NCI-H2171 treated with DMSO at 0.1 percent for 48 hours (cell line): ENCODE results near the gene KCNG4.
"Not testable (repeated sequence)": the region's sequence is repeated elsewhere in the genome, so short reads cannot be mapped to it uniquely, and the experiment has no call there.

ENCODE experiments used
- DNase-seq: peaks from one replicate; lab custom pipeline; 2025; lab: John Stamatoyannopoulos, UW

KCNG4 gene

DNA sequence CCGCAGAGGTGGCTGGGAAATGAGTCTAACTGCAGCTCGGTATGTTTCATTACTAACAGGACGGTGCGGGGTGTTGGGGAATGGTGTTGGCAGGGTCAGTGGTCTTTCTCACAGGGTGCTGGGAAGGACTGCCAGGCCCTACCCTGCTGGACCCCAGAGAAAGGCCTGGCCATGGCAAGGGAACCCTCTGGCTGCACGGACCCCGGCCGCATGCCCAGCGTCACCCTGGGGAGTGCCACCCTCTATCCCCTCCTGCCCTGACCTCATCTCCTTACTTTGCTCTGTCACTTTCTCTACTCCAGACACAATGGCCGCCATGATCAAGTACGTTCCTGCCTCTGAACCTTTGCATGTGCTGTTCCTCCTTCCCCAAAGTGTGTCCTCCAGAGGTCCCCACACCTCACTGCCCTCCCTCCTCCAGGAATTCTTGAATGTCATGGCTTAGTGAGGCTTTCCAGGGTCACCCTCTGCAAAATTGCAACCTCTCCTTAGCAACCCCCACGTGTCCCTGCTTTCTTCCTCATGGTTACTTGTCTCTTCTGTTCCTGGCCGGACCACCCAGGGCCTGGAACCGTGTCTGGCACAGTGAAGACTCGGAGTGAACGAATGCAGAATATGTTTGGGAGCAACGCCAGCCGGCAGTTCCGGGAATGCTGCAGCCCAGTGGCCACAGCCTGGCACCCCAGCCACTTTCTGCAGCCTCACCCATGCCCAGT, 33.7 kb downstream of the KCNG4 start:
- no peak for DNase-seq

- not testable (repeated sequence) for DNase-seq
These were observed 34.7 kb downstream of the KCNG4 start for GRCh38 chr16:84205123-84205522.

DNA sequence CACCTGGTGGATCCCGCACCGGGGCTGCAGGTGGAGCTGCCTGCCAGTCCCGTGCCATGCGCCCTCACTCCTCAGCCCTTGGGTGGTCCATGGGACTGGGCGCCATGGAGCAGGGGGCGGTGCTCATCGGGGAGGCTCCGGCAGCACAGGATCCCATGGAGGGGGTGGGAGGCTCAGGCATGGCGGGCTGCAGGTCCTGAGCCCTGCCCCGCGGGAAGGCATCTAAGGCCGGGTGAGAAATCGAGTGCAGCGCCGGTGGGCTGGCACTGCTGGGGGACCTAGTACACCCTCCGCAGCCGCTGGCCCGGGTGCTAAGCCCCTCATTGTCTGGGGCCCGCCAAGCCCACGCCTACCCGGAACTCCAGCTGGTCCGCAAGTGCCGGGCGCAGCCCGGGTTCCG, 35.3 kb downstream of the KCNG4 start:
- not testable (repeated sequence) for DNase-seq

DNA sequence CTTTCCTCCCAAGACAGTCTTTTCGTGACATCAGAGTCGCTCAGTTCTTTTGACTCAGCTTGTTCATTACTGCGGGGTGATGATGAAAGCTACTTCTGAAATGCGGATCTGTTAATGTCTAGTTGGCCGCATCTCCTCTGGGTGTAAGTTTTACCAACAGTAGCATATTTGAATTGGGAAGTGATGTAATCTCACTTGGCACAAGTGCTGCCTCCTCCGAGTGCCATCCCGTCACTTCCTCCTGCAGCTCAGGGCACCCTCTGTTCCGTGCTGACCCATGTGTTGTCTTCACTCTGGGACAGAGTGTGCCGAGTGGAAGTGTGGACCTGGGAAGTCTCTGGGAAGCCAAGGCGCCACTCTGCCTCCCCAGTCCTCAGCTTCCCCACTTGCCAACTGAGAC, 40.0 kb downstream of the KCNG4 start:
- DNase-seq, result no peak

DNA sequence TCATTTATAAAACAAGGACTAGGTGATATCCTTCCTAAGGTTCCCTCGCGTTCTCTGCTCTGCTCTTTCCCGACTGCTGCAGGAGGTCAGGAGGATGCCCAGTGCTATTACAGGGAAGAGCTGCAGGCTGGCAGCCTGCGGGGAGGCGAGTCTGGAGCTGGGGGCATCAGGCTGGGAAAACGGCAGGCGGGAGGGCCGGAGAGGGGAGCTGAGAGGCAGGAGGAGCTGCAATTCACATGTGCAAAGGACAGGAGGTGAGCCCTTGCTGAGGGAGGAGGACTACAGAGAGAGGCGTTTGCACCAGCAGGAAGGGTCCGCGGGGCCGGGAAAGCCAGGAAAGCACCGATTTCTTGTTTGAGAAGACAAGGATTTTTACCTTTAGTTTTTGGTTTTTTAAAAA, 40.7 kb downstream of the KCNG4 start:
- no peak for DNase-seq

DNA sequence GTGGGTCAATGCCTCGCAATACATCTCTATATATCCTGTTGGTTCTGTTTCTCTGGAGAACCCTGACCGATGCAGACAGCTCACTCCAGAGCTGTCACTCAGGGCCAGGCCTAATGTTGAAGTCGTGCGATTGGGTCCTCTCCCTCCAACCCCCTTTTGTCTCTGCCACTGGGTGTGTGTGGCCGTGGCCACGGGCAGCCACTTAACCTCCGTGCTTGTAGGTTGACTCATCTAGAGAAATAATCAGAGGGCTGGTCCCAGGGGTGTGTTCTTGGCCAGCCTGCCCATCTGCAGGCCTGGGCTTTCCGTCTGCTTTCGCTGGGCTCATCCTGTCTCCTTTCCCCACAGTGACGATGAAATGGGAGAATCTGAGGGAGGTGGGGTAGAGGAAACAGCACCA, 41.4 kb downstream of the KCNG4 start:
- no peak for DNase-seq

- no peak for DNase-seq
These were observed 42.2 kb downstream of the KCNG4 start for GRCh38 chr16:84197466-84198128.

GRCh38 chr16:84196727-84197394, 43.0 kb downstream of the KCNG4 start:
- no peak for DNase-seq

- no peak for DNase-seq
These were observed 43.7 kb downstream of the KCNG4 start for GRCh38 chr16:84196101-84196500.

DNA sequence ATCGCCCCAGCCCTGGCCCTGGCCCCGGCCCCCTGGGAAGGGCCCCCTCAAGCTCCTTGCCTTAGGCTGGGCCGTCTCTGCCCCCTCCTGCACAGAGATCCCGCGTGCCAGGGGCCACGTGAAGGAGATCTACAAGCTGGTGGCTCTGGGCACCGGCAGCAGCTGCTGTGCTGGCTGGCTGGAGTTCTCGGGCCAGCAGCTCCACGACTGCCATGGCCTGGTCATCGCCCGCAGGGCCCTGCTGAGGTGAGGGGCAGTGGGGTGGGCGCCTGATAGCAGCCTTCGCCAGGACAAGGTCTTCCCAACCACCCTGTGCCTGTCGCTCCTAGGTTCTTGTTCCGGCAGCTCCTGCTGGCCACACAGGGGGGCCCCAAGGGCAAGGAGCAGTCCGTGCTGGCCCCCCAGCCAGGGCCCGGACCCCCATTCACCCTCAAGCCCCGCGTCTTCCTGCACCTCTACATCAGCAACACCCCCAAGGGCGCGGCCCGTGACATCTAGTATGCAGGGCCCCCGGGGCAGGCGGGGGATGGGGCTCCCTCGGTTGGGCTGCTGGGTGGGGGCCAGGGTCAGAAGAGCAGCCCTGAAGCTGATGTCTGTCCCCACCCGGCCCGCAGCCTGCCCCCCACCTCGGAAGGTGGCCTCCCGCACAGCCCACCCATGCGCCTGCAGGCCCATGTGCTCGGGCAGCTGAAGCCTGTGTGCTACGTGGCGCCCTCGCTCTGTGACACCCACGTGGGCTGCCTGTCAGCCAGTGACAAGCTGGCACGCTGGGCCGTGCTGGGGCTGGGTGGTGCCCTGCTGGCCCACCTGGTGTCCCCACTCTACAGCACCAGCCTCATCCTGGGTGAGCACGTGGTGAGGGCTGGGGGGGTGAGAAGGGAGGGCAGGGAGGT, 44.4 kb downstream of the KCNG4 start:
- DNase-seq, result no peak

DNA sequence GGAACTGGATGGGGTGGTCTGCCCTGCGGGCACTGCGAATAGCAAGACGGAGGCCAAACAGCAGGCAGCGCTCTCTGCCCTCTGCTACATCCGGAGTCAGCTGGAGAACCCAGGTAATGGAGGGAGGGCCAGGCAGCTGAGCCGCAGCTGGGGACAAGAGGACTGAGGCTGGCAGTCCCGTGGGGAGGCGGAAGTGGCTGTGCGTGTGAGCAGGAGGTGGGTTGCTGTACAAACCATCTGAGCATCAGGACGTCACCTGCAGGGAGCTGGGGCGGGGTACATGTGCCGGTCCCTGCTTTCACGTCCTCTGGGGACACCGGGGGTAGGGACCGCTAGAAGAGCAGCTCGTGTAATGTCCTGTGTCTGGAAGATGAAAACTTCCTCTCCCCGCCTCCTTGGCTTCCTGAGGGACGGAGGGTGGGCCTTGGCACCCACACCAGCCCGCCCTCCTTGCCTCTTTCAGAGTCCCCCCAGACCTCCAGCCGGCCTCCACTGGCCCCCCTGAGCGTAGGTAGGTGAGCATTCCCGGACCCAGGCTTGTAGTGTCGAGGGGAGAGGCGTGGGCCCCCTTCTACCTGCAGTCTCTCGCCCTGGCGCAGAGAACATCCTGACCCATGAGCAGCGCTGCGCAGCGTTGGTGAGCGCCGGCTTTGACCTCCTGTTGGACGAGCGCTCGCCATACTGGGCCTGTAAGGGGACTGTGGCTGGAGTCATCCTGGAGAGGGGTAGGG, 45.2 kb downstream of the KCNG4 start:
- peak; percentile 78 for DNase-seq

GRCh38 chr16:84194018-84194417, 45.8 kb downstream of the KCNG4 start:
- DNase-seq, result no peak

GRCh38 chr16:84193480-84193879, 46.3 kb downstream of the KCNG4 start:
- no peak for DNase-seq

DNA sequence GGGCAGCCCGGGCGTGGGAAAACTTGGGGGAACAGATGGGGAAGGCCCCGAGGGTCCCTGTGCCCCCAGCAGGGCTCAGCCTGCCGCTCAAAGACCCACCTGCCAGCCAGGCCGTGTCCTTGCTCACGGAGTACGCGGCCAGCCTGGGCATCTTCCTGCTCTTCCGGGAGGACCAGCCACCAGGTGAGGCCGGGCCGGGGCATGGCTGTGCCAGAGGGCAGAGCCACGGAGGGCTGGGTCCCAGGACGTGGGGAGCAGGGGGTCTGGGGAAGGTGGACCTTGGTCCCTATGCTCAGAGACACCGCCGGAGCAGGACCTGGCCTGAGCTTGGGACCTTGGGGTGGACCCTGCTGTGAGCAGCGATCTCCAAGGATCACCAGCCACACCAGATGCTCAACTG, 48.3 kb downstream of the KCNG4 start:
- no peak for DNase-seq

- DNase-seq, result no peak
These were observed 49.0 kb downstream of the KCNG4 start, which contains the start of gene ADAD2 for GRCh38 chr16:84190731-84191388. ADAD2 (plus strand) TSS chr16:84191157; CDS start chr16:84191231, 74 bp downstream.

DNA sequence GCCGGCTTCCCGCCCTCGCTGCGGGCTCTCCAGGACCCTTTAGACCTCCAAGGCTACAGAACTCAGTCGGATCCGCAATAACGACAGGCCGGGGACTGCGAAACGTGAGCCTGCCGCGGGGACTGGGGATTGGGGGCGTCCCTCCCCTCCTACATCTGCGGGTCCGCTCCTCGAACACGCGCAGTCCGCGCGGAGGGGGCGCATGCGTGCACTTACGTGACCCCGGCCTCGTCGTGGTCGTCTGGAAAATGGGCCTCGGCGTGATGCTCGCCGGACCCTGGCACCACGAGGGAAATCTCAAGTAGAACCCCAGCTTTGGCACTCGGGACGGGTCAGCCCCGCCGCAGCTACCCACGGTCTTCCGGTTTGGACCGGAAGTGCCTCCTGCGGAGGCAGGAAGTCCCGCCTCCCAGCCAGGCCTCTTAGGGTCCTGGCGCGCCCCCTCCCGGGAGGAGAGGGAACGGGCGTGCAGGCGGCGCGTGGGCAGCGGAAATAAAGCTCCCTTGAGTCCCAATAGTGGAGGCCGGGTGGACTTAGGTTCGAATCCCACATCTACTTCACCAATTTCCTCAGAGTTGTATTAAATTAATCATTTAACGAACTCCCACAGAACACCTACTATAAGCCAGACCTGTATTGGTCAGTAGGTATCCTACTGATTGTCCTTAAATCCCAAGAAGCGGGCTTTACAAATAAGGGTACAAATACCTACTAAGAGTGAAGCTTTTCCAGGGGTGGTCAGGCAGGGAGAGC, 53.0 kb downstream of the KCNG4 start, which contains the start of gene TAF1C:
Gene TAF1C, minus strand, starts transcription at position 373 of the 753 bp plus-strand sequence. CDS start 2,069 bp downstream, outside the sequence.
- peak; percentile 87 for DNase-seq

DNA sequence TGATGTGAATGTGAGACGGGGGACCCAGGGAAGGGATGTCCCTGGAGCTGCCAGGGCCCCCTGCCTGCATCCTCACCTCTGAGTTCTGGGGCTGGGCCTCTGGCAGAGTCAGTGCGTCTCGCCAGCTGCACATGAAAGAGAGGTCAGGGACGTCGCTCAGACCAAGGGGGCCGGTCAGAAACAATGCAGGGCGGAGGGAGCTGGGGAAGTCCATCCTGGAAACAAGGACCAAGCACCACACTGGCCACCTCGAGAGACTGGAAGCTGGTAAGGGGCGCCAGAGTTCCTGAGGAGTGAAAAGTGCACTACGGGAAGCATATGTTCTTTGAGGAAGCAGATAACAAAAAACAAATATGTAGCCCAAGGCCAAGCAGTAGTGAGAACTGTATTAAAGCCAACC, 55.0 kb downstream of the KCNG4 start:
- DNase-seq, result no peak

DNA sequence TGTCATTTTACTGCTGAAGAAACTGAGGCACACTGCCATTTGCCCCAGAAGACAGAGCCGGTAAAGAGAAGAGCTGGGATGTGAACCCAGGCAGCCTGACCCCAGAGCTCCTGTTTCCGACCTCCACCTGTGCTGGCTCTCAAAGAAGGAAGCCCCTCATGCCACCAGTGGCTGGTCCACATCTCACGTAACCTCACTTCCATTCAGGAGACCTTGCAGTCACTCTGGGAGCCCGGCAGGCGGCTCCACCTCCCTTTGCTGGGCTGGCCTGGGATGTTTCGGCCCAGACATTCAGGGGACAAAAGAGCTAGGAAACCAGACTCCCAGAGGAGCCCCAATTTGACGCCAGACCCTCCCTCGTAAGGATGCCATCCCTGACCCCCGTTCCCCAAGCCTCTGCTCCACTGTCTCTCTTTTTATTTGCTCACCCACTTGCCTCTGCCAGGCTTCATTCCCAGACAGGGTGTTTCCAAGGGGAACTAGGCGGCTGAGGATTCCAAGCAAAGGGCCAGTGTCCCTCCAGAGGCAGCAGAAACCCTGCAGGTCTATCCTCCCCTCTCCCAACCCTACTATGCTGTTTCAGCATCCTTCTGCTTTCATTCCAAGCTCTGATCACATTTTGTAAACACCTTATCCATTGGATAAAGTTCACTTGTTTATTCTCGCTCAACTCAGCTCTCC, 55.8 kb downstream of the KCNG4 start:
- no peak for DNase-seq

GRCh38 chr16:84183572-84183875, 56.3 kb downstream of the KCNG4 start:
- DNase-seq, result no peak
